GM12878 (cell line): ENCODE results near the gene PPARA. TPM values are rescaled to one million over a fixed set of nuclear protein-coding genes. Genes with fewer than 3 reads are reported as not detected.
A peak's percentile ranks its signal among the peaks of the same experiment; 100 is the strongest.

Source experiments
- ASH2L ChIP-seq: fragments of 300-600, 200-600 bp; sonication (generic); IDR thresholded peaks from 2 replicates; pipeline ENCODE4 v1.6.1; 2017; ENCODE audit warnings: low read depth, mild to moderate bottlenecking, borderline replicate concordance
- ATF3 ChIP-seq: IDR thresholded peaks from 2 replicates; pipeline ENCODE4 v1.6.1; 2011; ENCODE audit warnings: low read depth, mild to moderate bottlenecking, low read length, moderate library complexity, borderline replicate concordance; ENCODE audit errors: extremely low read depth
- CHD1 ChIP-seq: IDR thresholded peaks from 2 replicates; pipeline ENCODE4 v1.6.1; 2012; ENCODE audit warnings: low read depth, low read length, improper control_type of control experiment
- DPF2 ChIP-seq: fragments of 450-650 bp; IDR thresholded peaks from 2 replicates; pipeline ENCODE4 v1.6.1; 2017; ENCODE audit warnings: mild to moderate bottlenecking
- EP300 ChIP-seq, 2 experiments: fragments of 150-350 bp in 1 of 2; IDR thresholded peaks; 2 replicates each; pipeline ENCODE4 v1.6.1; 2011 to 2012; ENCODE audit warnings: low read depth in 2 of 2, low read length in 2 of 2, borderline replicate concordance in 1 of 2, improper control_type of control experiment in 1 of 2, inconsistent platforms in 1 of 2; ENCODE audit not compliant: control insufficient read depth in 1 of 2
- FOXM1 ChIP-seq: IDR thresholded peaks from 2 replicates; pipeline ENCODE4 v1.6.1; 2012; ENCODE audit warnings: low read depth, mild to moderate bottlenecking, inconsistent platforms, low read length, moderate library complexity
- GATAD2B ChIP-seq: fragments of 450-650 bp; conservative IDR thresholded peaks from 2 replicates; pipeline ENCODE4 v1.6.1; 2017; ENCODE audit warnings: low read depth, mild to moderate bottlenecking, moderate library complexity
- HDGF ChIP-seq: fragments of 450-650 bp; IDR thresholded peaks from 2 replicates; pipeline ENCODE4 v1.6.1; 2016; ENCODE audit warnings: antibody characterized with exemption
- KAT2A ChIP-seq: conservative IDR thresholded peaks from 2 replicates; pipeline ENCODE4 v1.6.1; 2011; ENCODE audit warnings: low read depth, low read length; ENCODE audit not compliant: control insufficient read depth
- POLR2AphosphoS5 ChIP-seq: IDR thresholded peaks from 2 replicates; pipeline ENCODE4 v1.6.1; 2011; ENCODE audit warnings: mild to moderate bottlenecking, low read length, inconsistent platforms
- RELA ChIP-seq: fragments of 450-650 bp; IDR thresholded peaks from 2 replicates; pipeline ENCODE4 v1.8.0; 2014; ENCODE audit warnings: borderline replicate concordance; ENCODE audit not compliant: partially characterized antibody
- SIN3A ChIP-seq: IDR thresholded peaks from 2 replicates; pipeline ENCODE4 v1.6.1; 2012; ENCODE audit warnings: low read depth, low read length, improper control_type of control experiment
- SMARCA5 ChIP-seq: fragments of 450-650 bp; IDR thresholded peaks from 2 replicates; pipeline ENCODE4 v1.6.1; 2017; ENCODE audit warnings: mild to moderate bottlenecking
- SREBF1 ChIP-seq: IDR thresholded peaks from 2 replicates; pipeline ENCODE4 v1.6.1; 2012; ENCODE audit warnings: mild to moderate bottlenecking, low read length
- TCF12 ChIP-seq: IDR thresholded peaks from 2 replicates; pipeline ENCODE4 v1.6.1; 2011; ENCODE audit warnings: low read depth, mild to moderate bottlenecking, low read length
- ZNF592 ChIP-seq: fragments of 450-650 bp; IDR thresholded peaks from 2 replicates; pipeline ENCODE4 v1.6.1; 2017; ENCODE audit warnings: mild to moderate bottlenecking, moderate library complexity
- ZNF622 ChIP-seq: fragments of 450-650 bp; IDR thresholded peaks from 2 replicates; pipeline ENCODE4 v1.6.1; 2017; ENCODE audit warnings: mild to moderate bottlenecking, inconsistent platforms
- polyA plus RNA-seq, 11 experiments: library from polyadenylated mRNA; depleted of rRNA in 4 of 11; unstranded in 6 of 11; stranded (reverse) in 5 of 11; fragments of >200 nt; fragmentation: Nextera tagmentation in 4 of 11; fragmentation: Illumina TruSeq in 1 of 11; extraction: Ambion mirVana in 4 of 11; extraction: Trizol in 1 of 11; gene quantifications; 1 replicate in 1 of 11; 2 replicates in 10 of 11; pipeline versions ENCODE4 v1.2.1 to v1.2.3, GENCODE V29; 2011 to 2016; ENCODE audit warnings: inconsistent platforms in 2 of 11, missing spikeins in 2 of 11, low read depth in 1 of 11
- total RNA-seq, 4 experiments: library from RNA; depleted of rRNA in 3 of 4; stranded (reverse); fragments of >200 nt in 3 of 4; fragmentation: Illumina TruSeq in 1 of 4; extraction: Trizol in 1 of 4; gene quantifications; 2 replicates each; pipeline versions ENCODE4 v1.2.1 to v1.2.3, GENCODE V29; 2013 to 2021
- TF ChIP-seq, protein P1 (sequence below): IDR thresholded peaks from 2 replicates; pipeline ENCODE4 v1.6.1; 2012; ENCODE audit warnings: improper control_type of control experiment, low read depth, low read length; ENCODE audit not compliant: insufficient replicate concordance
- TF ChIP-seq, protein P2 (sequence below): fragments of 450-650 bp; IDR thresholded peaks from 2 replicates; pipeline ENCODE4 v1.6.1; 2017; ENCODE audit warnings: borderline replicate concordance

PPARA gene
- total and polyA plus RNA-seq, 10 of the 15 experiments (the other 5 are each of a cell fraction or from before 2014, with no cell fraction given): 0.72 to 10.4 (median 4.6) TPM

DNA sequence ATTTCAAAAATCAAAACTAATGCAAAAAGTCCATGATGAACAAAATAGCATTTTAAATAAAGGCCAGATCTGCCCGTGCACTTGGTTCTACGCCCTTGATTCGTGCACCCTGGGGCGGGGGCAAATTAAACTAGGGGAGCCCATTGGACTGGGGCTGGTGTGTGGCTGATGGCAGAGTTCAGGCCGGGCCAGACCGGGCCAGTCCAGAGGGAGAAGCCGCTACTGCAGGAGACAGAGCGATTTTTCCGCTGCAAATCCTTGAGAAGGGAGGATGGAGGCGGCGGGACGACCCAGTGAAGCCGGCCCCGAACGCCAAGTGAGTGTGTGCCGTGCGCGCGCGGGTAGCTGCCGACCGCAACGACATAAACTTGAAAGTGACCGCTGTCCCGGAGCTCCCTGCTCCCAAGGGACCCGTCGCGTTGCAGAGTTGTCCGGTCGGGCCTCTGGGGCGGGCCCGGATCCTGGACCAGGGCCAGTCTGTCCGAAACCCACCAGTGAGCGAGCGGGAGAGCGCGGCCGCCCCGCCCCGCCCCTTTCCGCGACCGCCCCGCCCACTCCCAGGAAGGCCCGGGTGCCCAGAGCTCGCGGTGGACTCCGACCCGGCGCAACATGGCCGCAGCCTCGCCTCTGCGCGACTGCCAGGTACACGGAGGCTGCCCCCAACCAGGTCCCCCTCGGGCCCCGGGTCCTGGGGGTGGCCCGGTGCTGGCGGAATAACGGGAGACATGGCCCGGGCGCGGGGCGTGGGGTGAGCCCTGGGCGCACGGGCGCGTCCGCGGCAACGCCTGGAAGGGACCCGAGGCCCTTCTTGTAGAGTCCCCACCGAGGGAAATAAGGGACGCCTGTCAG, 117.3 kb downstream of the PPARA start, which contains the start of gene TTC38 (continued):
- TF ChIP-seq SIN3A: no peak
- TF ChIP-seq DPF2: no peak
- TF ChIP-seq, protein P1, sequence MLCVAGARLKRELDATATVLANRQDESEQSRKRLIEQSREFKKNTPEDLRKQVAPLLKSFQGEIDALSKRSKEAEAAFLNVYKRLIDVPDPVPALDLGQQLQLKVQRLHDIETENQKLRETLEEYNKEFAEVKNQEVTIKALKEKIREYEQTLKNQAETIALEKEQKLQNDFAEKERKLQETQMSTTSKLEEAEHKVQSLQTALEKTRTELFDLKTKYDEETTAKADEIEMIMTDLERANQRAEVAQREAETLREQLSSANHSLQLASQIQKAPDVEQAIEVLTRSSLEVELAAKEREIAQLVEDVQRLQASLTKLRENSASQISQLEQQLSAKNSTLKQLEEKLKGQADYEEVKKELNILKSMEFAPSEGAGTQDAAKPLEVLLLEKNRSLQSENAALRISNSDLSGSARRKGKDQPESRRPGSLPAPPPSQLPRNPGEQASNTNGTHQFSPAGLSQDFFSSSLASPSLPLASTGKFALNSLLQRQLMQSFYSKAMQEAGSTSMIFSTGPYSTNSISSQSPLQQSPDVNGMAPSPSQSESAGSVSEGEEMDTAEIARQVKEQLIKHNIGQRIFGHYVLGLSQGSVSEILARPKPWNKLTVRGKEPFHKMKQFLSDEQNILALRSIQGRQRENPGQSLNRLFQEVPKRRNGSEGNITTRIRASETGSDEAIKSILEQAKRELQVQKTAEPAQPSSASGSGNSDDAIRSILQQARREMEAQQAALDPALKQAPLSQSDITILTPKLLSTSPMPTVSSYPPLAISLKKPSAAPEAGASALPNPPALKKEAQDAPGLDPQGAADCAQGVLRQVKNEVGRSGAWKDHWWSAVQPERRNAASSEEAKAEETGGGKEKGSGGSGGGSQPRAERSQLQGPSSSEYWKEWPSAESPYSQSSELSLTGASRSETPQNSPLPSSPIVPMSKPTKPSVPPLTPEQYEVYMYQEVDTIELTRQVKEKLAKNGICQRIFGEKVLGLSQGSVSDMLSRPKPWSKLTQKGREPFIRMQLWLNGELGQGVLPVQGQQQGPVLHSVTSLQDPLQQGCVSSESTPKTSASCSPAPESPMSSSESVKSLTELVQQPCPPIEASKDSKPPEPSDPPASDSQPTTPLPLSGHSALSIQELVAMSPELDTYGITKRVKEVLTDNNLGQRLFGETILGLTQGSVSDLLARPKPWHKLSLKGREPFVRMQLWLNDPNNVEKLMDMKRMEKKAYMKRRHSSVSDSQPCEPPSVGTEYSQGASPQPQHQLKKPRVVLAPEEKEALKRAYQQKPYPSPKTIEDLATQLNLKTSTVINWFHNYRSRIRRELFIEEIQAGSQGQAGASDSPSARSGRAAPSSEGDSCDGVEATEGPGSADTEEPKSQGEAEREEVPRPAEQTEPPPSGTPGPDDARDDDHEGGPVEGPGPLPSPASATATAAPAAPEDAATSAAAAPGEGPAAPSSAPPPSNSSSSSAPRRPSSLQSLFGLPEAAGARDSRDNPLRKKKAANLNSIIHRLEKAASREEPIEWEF: no peak
- TF ChIP-seq GATAD2B: 0 out of 2 replicates have a peak, but pooled peaks have one; percentile 58
- TF ChIP-seq RELA: no peak
- no peak for TF ChIP-seq FOXM1
- TF ChIP-seq KAT2A: no peak
- no peak for TF ChIP-seq POLR2AphosphoS5
- no peak for TF ChIP-seq SMARCA5
- no peak for TF ChIP-seq ZNF592
- TF ChIP-seq ASH2L: no peak
- TF ChIP-seq CHD1: no peak
- TF ChIP-seq, protein P2, sequence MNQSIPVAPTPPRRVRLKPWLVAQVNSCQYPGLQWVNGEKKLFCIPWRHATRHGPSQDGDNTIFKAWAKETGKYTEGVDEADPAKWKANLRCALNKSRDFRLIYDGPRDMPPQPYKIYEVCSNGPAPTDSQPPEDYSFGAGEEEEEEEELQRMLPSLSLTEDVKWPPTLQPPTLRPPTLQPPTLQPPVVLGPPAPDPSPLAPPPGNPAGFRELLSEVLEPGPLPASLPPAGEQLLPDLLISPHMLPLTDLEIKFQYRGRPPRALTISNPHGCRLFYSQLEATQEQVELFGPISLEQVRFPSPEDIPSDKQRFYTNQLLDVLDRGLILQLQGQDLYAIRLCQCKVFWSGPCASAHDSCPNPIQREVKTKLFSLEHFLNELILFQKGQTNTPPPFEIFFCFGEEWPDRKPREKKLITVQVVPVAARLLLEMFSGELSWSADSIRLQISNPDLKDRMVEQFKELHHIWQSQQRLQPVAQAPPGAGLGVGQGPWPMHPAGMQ: no peak
- no peak for TF ChIP-seq ATF3
- TF ChIP-seq SREBF1: no peak
- TF ChIP-seq EP300 (IDR thresholded peaks at IDR 0.05; ENCODE audit: borderline replicate concordance in 1 of 2, control insufficient read depth in 1 of 2, low read depth in 2 of 2, low read length in 2 of 2): no peak
- TF ChIP-seq ZNF622: no peak
- TF ChIP-seq TCF12: no peak
- TF ChIP-seq HDGF: no peak
